Esophagus squamous epithelium (tissue), 4 donors: ENCODE data around the gene CCDC102B.

Experiments
- CTCF ChIP-seq, 6 experiments: fragments of 450-650 bp in 4 of 6; fragments of 200-600 bp in 2 of 6; sonication (generic) in 2 of 6; IDR thresholded peaks; one replicate each; pipeline ENCODE4 v1.5.1; 2016 to 2019; ENCODE audit warnings: antibody characterized with exemption in 6 of 6, mild to moderate bottlenecking in 4 of 6, moderate library complexity in 4 of 6
- POLR2A ChIP-seq, 4 donors: fragments of 450-650 bp; IDR thresholded peaks; one replicate each; pipeline ENCODE4 v1.6.1; 2017; ENCODE audit warnings: antibody characterized with exemption in 4 of 4, mild to moderate bottlenecking in 4 of 4, moderate library complexity in 3 of 4

- TF ChIP-seq CTCF (IDR thresholded peaks at IDR 0.05) (no peak), POLR2A (IDR thresholded peaks at IDR 0.05) (no peak)
Observed at GRCh38 chr18:68979737-68980136, 181.9 kb downstream of the CCDC102B start.
